ENCODE data around the gene SLC6A1.

Gene SLC6A1

DNA sequence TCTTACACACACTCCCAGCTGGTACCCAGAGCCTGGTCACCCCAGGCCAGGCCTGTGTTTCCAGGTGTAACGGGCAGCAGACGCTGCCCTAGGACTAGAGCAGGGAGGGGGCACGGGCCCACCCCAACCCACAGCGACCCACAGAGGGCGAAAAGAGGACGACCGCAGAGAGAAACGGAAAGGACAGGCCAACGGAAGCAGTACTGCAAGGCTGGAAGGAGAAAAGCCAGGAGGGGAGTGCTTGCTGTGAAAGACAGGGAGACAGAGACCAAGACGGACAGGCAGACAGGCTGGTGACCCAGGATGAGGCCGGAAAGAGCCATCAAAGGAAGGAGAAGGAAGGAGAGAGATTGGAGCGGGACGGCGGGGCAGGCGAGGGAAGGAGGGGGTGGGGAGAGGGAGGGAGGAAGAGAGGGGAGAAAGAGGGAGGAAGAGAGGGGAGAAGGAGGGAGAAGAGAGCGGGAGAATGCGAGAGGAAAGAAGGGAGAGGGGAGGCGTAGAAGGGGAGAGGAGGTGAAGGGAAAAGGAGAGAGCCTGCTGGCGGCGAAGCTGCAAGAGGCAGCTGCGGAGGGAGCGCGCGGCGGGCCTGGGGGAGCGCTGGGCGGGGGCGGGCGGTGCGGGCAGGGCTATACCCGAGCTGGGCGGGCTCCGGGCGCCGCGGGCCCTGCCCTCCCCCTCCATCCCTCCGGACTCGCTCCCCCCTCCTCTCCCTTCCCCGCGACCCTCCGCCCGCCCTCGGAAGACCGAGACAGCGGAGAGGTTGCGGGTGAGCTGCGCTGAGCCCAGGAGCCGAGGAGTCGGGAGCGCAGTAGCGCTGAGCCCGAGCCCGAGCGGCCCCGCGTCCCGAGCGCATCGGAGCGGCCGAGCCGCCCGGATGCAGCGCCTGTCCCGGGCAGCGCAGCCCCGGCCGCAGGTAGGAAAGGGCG is at the start of gene SLC6A1:
TSS of gene SLC6A1 (plus strand) at position 732 of the 926 bp plus-strand sequence. CDS start 24,464 bp downstream, outside the sequence.
- DNase-seq: no peak

GRCh38 chr3:10944866-10945265 is 47.7 kb upstream of the SLC6A1 start:
- DNase-seq: no peak

DNA sequence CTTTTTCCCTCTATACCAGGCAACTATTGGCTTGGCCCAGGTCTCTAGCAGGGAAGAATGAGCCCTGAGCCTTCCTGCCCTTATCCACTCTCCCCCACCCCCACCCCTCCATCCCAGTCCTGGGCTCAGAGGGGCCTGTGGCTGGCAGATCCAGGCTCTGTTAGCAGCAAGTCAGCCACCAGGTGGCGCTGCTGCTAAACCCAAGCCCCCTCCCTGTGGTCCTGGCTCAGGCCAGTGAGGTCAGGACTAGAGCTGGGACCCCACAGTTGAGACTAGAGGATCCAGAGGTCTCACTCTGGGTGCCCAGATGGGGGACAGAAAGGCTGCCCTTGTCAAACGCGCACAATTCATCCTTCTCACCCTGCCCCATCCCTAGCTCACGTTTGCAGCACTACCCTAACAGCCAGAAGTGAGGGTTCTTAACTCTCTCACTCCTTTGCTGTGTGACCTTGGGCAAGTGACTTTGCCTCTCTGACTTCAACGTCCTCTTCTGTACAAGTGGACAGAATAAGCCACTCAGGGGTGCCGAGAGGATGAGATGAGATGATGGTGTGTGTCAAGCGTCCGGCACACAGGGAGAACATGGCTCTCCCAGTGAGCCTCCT is 46.8 kb upstream of the SLC6A1 start:
- DNase-seq: peak; percentile 15 to 24

- no peak for DNase-seq
Observed at GRCh38 chr3:10946526-10946925, 46.0 kb upstream of the SLC6A1 start.

GRCh38 chr3:10948326-10948725 is 44.2 kb upstream of the SLC6A1 start:
- no peak for DNase-seq

DNA sequence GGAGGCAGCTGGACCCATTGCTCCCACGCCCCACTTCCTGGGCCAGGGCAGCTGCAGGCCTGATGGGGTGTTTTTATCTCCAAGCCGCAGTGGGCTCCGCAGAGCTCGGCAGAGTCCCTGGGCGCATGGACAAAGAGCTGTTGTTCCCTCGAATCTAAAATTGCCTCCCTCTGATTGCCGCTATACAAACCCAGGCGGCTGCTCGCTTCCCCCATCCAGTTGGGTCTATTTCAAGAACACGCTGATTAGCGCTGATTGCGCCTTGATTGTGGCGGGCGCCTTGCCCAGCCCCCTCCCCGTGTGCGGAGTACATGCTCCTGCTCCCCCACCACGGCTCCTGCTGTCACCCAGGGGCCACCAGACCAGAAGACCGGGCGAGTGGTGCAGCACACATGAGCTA is 43.4 kb upstream of the SLC6A1 start:
- no peak for DNase-seq

DNA sequence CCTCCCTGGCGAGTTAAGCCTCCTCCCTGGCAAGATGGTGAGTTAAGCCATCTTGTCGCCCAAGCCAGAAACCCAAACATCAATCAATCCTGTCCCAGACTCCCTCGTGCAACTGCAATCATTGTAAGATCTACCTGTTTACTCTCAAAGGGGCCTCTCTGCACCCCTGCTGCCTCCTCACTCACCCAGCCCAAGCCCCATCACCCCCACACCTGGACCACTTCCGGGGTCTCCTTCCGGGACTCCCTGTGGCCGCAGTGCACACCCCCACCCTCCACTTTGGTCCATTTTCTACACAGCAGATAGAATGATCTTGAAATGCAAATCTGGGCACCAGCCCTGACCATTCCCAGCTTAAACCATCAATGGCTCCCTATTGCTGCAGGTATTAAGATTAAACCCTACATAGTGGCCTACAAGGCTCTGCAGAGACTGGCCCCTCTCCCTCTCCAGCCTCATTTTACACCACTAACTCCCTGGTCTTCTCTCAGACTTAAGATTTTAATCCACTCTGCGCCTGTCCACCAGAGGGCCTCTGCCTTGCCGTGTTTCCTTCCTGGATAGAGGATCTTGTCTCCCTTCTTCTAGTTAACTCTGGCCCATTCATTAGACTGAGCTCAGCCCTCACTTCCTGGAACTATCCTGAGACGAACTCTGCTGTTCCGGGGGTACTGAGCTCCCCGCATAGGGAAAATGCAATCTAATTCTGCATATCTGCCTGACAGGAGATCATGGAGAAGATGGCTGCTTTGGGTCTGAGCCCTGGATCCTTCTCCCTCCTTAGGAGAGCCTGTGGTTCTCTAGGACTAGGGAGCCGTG is 41.9 kb upstream of the SLC6A1 start:
- DNase-seq: no peak

GRCh38 chr3:10951295-10951926 is 41.1 kb upstream of the SLC6A1 start:
- no peak for DNase-seq

DNA sequence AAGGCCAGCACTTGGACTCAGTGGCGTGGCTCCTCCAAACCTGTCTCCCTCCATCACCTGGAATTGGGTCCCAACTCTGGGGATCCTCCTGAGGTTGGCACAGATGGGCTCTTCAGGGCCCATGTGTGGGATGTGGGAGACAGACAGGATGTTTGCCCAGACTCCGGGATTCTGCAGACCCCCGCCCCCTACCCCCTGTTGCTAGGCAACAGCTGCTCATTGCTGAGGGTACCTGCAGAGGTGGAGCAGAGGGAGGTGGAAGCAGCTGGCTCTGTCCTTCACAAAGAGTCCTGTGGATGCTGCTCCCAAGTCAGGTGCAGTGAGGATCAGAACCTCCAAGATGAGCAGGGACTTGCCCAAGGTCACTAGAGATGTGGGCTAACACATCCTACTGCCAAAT is 40.0 kb upstream of the SLC6A1 start:
- DNase-seq: no peak

GRCh38 chr3:10954740-10955139 is 37.8 kb upstream of the SLC6A1 start:
- no peak for DNase-seq

DNA sequence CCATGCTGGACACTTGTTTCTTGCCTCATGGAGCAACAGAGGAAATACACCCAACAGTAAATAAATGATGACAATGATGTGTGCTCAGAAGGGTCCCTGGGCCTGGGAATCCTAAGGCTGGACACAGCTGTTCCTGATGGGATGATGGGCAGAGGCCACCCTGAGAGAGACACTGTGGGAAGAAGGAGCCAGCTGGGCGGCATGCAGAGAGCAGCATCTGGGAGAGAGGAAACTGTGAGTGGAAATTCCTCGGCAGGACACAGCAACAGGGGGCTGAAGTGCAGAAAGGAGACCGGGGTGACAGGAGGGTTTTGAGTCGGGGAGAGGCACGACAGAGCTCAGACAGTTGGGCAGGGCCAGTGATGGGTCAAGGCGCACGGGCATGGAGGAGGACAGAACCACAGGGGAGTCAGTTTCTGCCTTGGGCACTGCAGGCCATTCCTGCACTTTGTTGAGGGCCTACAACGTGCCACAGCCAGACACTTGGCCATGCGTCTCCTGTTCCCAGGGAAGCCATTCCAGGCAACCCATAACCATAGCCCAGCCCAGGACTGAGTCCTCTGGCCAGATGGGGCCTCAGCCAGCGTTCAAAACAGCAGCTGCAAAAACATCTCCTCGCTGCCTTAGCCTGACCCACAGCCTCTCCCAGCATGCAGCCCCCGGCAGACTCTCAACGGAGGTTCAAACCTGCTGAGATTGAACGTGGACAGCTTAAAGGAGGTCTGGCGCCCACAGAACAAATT is 36.7 kb upstream of the SLC6A1 start:
- no peak for DNase-seq

DNA sequence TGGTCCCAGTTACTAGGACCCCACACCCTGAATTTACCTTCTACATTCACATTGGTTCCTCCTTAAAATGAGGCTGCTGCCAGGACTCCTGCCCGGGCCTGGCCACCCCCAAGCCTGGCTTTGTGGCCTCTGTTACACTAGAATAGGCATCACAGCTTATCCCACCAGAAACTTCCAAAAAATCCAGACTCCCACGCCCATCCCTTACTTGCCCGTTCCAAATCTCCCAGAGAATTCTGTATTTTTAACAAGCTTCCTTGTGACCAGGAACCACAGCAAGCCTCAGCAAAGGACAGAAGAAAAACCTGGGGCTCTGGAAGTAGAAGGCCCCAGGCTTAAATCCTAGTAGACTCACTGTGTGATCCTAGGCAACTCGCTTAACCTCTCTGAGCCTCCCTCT is 36.0 kb upstream of the SLC6A1 start:
- DNase-seq: no peak

- DNase-seq: no peak
Observed at GRCh38 chr3:10956986-10957385, 35.6 kb upstream of the SLC6A1 start.

DNA sequence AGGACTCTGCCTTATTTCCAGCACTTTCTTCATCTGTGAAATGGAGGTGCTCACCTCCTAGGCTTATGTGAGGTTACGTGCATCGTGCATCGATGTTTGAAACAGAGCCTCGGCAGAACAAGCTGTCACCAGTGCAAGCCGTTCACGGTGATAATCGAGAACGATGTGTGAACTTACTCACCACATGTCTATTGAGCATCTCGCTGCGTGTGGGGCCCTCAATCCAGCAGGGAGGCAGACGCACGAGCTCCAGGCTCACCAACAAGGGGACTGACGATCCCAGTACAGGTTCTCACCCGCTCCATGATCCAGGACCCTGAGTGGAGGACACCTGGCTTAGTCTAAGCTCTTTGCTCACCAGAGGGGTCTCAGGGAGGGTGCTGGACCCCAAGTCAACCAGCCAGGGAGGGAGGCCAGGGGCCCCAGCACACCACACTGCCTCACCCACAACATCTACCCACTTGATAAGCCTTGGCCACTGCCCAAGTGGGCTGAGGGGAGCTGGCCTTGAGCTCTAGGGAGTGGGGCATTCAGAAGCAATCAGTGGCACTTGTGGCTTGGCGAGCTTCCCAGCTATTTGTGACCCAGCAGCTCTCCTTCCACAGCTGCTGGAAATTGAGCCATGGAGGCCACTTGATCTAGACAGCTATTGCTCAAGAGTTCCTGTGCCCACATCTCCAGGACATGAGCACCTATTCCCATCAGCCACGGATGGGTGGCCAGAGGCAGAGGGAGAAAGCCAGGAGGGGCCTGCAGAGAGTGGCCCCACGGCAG is 34.4 kb upstream of the SLC6A1 start:
- DNase-seq: no peak

- DNase-seq: no peak
Observed at GRCh38 chr3:10960255-10960654, 32.3 kb upstream of the SLC6A1 start.

- no peak for DNase-seq
Observed at GRCh38 chr3:10961921-10962320, 30.6 kb upstream of the SLC6A1 start.

DNA sequence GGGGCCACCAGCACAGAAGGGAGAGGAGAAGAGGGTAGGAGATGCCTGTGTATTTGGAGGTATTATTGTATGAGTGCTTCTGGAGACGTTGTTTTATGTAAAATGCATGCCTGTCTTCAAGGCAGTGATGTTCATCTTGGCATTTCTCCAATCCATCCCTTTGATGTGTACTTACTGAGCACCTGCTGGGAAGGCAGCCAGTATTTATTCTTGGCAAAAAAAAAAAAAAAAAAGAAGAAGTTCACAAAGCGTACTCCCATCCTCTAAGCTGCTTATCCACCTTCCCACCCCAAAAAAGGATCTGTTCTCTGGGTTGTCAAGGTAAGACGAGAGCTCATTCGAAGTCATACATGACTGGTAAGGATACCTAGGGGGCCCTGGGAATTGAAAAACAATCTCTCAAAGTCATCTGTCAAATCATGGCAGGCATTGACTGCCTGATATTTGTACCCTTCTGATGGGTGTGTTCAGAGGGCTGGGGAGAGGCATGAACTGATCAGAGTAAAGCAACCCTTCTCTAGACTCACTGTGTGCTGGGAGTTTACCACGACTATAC is 30.0 kb upstream of the SLC6A1 start:
- no peak for DNase-seq

- no peak for DNase-seq
Observed at GRCh38 chr3:10964537-10965167, 27.9 kb upstream of the SLC6A1 start.

- DNase-seq: no peak
Observed at GRCh38 chr3:10968401-10968800, 24.1 kb upstream of the SLC6A1 start.

GRCh38 chr3:10970306-10970960 is 22.1 kb upstream of the SLC6A1 start:
- no peak for DNase-seq

Data from CD4-positive, alpha-beta T cell treated with Interleukin-1 beta for 1 hour (primary cell).